Omental fat pad (tissue), 4 donors: ENCODE data around the gene MORN2. TPM values are rescaled to one million over a fixed set of nuclear protein-coding genes. Genes with fewer than 3 reads are reported as not detected.

ENCODE experiments used
- ATAC-seq: fragments of 150-250 bp; one replicate; pipeline ENCODE4 v1.9.1; 2016; ENCODE audit warnings: mild to moderate bottlenecking, moderate library complexity; ENCODE audit not compliant: low FRiP score
- DNase-seq: peaks from one replicate; pipeline ENCODE4 v3.0.0-alpha.2; 2019; ENCODE audit warnings: low spot score
- total RNA-seq, 4 donors: library from RNA; depleted of rRNA; stranded (reverse); fragments of >200 nt; gene quantifications; one replicate each; pipeline ENCODE4 v1.1.0, GENCODE V29; 2016
- TF ChIP-seq, protein P1 (sequence below), 3 donors: fragments of 450-650 bp; IDR thresholded peaks; one replicate each; pipeline ENCODE4 v1.5.1; 2016 to 2017; ENCODE audit warnings: antibody characterized with exemption in 3 of 3, mild to moderate bottlenecking in 3 of 3, moderate library complexity in 2 of 3

Gene MORN2
- total RNA-seq, 4 donors from 2014 or later: 6.8 to 14.3 (median 10.9) TPM

DNA sequence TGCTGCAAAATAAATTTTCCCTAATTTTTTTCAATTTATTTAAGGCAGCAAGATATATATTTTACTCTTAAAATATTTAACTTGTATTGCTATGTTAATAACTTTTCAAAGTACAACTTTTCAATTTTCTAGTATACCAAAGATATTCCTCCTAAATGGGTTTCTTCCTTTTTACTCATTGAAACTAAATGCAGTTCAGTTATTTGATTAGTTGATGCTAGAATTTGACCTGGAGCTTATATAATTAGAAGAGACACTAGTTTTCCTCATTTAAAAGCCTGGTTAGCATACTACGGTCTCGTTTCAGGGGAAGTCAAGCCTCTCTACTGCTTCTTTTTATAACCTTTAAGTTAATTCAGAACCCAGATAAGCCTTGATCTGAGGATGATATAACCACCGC lies 13.8 kb downstream of the MORN2 start, which contains the start of gene ARHGEF33:
TSS of gene ARHGEF33 (plus strand) at position 301 of the 400 bp plus-strand sequence. CDS start 29,573 bp downstream, outside the sequence.
- DNase-seq: no peak
- no peak for ATAC-seq
- TF ChIP-seq, protein P1, sequence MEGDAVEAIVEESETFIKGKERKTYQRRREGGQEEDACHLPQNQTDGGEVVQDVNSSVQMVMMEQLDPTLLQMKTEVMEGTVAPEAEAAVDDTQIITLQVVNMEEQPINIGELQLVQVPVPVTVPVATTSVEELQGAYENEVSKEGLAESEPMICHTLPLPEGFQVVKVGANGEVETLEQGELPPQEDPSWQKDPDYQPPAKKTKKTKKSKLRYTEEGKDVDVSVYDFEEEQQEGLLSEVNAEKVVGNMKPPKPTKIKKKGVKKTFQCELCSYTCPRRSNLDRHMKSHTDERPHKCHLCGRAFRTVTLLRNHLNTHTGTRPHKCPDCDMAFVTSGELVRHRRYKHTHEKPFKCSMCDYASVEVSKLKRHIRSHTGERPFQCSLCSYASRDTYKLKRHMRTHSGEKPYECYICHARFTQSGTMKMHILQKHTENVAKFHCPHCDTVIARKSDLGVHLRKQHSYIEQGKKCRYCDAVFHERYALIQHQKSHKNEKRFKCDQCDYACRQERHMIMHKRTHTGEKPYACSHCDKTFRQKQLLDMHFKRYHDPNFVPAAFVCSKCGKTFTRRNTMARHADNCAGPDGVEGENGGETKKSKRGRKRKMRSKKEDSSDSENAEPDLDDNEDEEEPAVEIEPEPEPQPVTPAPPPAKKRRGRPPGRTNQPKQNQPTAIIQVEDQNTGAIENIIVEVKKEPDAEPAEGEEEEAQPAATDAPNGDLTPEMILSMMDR (IDR thresholded peaks at IDR 0.05): no peak

DNA sequence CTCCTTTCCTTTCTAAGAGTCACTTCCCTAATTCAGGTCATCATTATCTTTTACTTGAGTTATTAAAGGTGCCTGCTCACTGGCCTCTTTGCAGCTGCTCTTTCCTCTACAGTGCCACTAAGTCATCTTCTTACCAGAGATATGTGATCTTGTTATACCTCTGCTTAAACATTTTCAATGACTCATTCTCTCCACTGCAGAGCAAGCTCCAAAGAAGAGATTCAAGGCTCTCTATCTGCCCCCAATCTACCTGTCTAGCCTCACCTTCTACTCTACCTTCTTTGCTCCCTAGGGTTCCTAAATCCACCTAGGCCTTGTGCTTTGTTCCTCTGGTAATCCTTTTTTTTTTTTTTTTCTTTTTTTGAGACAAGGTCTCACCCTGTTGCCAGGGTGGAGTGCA lies 17.0 kb downstream of the MORN2 start:
- TF ChIP-seq, protein P1 (IDR thresholded peaks at IDR 0.05): no peak
- DNase-seq: no peak
- no peak for ATAC-seq

DNA sequence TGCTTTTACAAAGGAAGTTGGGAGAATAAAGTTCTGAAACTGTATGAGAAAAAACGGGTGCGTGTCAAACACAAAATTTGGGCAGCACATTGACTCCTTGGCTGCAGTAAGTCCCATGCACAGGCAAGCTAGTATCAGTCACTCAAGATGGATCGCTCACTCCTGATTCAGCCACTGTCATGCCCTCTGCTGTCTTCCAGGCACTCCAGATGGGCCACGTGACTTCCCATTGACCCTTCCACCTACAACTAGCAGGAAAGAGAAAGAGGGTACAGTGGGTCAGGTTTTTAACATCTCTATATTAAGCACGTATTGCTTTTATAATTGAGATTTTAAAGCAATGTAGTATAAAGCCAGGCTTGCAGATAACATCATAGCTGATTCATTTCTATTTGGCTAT lies 22.5 kb downstream of the MORN2 start:
- DNase-seq (no peak), ATAC-seq (no peak)
- TF ChIP-seq, protein P1 (IDR thresholded peaks at IDR 0.05): no peak

DNA sequence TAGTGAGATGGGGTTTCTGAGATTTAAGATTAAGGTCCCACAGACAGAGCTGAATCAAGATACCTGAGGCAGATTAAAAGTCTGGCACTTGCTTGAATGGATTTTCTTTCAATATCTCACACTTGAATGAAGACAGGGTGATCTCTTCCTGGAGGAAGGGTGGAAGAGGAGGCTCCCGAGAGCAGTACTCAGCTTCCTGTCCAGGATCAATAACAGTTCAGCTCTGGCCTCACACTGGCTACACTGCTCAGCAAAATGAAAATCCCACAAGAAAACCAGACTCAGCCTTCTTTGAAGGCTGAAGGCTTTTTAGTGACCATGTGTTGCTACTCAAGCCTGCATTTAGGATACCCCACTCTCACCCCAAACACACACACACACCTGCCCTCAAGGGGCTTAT lies 24.9 kb downstream of the MORN2 start:
- ATAC-seq: no peak
- TF ChIP-seq, protein P1 (IDR thresholded peaks at IDR 0.05): no peak
- no peak for DNase-seq

DNA sequence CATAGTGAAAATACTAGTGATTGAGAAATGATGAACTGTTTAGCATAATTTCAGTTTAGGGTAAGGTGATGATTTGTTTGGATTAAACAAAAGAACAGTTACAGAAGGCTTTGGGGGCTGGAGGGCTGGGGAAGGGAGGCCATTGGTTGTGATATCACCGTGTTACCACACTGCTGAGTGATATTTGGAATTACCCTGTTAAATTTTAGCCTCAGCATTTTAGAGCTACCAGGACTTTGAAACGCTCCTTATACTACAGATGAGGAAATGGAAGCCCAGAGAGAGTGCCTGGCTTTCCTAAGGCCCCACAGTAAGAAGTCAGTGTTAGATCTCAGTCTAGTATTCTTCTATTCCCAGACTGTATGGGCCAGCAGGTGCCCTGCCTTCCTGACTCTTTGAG lies 29.5 kb downstream of the MORN2 start:
- DNase-seq (no peak), ATAC-seq (no peak)
- TF ChIP-seq, protein P1 (IDR thresholded peaks at IDR 0.05): no peak

DNA sequence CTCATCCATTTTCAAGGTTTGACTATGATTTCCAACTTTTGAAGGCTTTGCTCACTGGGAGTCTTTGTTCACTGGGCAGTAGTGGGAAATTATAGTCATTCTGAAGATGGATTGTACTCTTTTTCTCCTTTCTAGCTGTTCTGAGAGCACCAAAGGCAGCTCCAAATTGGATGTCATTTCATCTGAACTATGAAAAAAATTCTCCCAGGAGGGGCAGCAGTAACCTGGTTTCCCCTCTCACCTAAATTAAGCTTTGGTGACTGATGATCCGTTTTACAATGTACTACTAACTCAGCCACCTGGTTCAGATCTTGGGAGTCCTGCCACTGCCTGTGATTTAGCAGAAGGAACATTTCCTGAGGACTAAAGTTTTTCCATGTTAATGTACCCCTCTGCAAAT lies 31.5 kb downstream of the MORN2 start:
- ATAC-seq (no peak), DNase-seq (no peak)
- TF ChIP-seq, protein P1 (IDR thresholded peaks at IDR 0.05): no peak

DNA sequence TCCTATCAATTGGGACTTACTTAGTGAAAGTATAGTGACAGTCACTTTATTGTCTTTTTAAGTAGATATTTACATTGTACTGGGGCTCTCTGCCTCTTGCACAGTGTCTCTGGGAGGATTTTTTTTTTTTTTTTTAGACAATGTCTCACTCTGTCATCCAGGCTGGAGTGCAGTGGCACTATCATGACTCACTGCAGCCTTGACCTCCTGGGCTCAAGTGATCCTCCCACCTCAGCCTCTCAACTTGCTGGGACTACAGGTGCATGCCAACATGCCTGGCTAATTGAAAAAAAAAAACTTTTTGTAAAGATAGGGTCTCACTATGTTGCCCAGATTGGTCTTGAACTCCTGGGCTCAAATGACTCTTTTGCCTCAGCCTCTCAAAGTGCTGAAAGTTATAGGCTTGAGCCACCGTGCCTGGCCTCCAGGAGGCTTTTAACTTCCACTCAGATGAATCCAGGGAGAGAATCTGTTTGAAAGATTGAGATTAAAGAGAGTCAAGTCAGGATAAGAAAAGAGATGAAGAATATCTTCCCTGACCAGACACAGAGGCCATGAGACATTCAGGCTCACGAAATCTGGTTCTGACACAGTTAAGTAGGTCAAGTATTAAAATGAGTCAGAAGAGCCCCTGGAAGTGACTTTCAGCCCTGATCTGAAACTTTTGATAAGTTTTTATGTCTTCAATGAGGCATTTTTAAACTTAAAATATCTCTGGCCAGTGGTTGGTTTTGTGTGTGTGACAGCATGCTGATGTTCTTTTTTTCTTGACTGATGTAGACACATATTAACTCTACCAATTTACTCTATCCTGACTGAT lies 32.2 kb downstream of the MORN2 start:
- DNase-seq (no peak), ATAC-seq (no peak)
- TF ChIP-seq, protein P1 (IDR thresholded peaks at IDR 0.05): no peak
